Kasumi-1 (cell line): Measurements from ENCODE around the gene JAGN1.
"Not testable (repeated sequence)": the region's sequence is repeated elsewhere in the genome, so short reads cannot be mapped to it uniquely, and the experiment has no call there.

Experiments
- DNase-seq, 2 experiments: peaks; one replicate each; lab custom pipeline; 2025; lab: John Stamatoyannopoulos, UW

The JAGN1 gene

DNA sequence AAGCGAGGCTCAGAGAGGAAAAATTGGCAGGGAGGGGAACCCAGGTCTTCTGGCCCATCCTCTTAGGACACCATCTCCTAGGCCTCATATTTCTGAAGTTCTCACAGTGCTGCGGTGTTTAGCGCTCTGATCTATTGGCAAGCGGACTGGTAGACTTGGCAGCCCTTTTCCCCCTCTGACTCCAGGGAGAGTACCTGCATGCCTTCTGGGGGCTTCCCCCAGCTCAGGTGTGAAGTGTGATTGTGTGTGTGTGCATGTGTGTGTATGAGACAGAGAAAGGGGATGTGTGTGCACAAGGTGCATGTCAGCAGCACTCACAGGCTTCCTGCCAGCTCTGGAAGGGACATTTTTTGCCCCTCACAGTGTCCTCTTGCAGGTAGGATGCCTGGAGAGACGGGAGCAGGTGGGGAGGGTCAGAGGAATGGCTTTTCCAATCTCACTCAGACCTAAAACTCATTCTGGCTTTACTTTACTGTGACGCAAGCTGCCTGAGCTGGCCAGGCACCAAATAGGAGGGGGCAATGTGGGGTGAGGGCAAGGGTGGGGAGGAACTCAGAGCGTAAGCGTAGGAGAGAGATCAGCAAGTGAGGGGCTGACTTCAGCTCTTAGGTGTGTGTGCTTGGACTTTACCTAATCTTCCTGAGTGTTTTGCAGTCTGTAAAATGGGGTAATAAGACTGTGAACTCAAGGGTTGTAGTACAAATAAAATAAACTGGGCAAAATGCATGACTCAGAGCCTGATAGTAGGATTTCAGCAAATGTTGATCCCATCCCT, 8.2 kb downstream of the JAGN1 start:
- no peak for DNase-seq

DNA sequence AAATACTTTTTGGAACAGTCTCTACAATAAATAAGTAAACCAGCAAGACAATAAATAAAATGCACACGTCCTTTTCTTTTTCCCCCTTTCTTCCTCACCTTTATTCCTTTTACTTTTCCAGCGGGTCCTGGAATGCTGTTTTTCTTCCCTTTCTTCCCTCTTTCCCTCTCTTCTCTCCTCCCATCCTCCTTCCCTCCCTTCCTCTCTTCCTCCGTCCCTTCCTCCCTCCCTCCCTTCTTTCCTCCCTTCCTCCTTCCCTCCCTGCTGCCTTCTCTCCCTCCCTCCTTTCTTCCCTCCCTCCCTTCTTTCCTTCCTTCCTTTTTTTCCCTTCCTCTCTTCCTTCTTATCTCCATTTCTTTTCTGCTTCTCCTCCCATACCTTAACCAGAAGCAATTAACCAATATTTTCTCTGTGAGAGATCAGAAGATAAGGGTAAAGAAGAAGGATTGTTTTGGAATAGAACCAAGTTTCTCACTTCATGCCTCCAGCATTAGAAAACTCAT, 8.9 kb downstream of the JAGN1 start:
- DNase-seq = no peak

DNA sequence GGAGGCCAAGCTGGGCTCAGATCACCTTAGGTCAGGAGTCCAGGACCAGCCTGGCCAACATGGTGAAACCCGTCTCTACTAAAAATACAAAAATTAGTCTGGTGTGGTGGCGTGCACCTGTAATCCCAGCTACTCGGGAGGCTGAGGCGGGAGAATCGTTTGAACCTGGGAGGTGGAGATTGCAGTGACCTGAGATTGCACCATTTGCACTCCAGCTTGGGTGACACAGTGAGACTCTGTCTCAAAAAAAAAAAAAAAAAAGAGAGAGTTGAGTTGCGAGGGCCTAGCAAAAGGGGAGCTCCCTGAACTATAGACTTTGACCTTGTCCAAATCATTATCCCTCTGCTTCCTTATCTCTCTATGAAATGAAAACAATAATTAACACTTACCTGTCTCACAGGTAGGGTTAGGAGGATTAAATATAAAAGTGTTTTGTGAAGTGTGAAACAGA, 10.6 kb downstream of the JAGN1 start:
- not testable (repeated sequence) for DNase-seq

- DNase-seq = peak; percentile 92 to 95
Measured at GRCh38 chr3:9901967-9902366, 11.6 kb downstream of the JAGN1 start.

DNA sequence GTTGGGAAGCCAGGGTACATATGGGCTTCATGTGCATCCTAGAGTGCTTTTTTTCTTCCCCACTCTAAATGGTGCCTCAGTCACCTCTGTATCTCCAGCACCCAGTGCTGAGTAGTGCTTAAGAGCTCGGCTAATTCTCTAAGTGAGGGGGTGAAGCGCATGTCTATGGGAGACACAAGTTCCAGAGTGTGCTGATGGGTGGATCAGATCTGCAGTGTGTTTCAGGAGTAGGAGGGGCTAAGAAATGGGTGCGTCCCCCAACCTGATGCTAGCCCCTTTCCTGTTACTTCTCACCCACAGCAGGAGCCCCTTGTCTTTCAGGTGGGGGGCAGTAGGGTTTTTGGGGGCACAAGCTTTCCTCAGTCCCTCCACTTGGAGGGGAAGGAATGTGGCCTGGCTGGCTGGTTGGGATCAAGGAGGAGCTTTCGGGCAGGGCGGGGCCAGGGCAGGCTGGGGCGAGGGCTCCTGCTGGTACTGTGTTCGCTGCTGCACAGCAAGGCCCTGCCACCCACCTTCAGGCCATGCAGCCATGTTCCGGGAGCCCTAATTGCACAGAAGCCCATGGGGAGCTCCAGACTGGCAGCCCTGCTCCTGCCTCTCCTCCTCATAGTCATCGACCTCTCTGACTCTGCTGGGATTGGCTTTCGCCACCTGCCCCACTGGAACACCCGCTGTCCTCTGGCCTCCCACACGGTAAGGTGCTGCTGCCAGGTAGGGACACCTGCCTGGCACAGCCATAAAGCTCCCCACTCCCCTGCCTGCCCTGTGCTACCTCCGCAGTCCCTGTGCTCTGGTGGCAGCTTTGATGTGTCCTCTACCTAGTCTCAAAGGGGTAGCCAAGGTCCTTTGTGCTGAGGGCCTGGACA, 12.2 kb downstream of the JAGN1 start, which contains the start of gene IL17RE:
TSS of gene IL17RE (plus strand) at position 477 of the 866 bp plus-strand sequence. CDS start at position 562, 85 bp downstream.
- peak; percentile 77 to 83 for DNase-seq

DNA sequence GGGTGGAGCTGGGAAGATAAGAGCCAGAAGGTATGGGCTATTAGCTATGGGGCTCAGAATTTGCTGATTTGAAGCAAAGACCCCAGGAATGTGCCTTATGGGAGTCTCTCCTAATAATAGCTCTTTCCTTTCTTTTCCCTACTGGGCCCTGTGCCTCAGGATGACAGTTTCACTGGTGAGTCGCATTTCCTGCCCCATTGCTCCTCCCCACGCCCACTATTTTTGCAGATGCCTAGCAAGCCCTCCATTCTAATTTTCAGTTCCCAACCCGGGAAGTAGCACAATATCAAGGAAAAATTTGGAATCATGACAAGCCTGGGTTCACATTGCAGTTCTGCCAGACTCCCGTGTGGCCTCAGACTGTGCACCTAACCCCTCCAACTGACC, 12.8 kb downstream of the JAGN1 start:
- DNase-seq = peak in 1 of 2 experiments; percentile 28

DNA sequence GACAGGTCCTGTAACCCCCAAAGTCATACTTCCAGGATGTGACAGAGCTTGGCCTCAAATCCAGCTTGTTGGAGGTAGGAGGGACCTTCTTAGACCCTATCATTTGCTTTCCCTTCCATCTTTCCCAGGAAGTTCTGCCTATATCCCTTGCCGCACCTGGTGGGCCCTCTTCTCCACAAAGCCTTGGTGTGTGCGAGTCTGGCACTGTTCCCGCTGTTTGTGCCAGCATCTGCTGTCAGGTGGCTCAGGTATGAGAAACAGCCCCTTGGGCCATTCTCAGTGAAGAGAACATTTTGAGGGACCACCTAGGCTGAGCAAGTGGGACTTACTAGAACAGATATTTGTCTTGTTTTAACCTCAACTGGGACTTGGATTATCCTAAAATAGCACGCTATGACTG, 13.5 kb downstream of the JAGN1 start:
- no peak for DNase-seq

GRCh38 chr3:9906480-9906879, 16.1 kb downstream of the JAGN1 start:
- no peak for DNase-seq

DNA sequence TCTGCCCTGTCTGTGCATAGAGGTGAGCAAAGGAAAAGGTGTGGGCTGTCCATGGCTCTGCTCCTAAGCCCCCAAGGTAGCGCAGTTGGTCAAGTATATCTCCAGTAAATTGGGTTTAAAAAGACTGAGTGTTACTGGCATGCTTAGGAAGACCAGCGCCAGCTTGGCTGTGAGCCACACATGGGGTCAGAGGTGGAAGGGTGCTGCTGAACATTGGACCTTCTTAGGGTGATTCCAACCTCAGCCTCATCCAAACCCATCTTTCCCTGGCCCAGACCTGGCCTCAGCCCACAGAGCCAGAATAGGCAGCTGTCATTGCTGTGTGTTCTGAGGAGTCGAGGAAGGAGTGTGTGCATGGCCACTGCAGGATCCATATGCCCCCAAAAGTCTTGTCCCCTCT, 17.9 kb downstream of the JAGN1 start:
- DNase-seq = no peak

GRCh38 chr3:9909221-9910013, 19.0 kb downstream of the JAGN1 start:
- no peak for DNase-seq

DNA sequence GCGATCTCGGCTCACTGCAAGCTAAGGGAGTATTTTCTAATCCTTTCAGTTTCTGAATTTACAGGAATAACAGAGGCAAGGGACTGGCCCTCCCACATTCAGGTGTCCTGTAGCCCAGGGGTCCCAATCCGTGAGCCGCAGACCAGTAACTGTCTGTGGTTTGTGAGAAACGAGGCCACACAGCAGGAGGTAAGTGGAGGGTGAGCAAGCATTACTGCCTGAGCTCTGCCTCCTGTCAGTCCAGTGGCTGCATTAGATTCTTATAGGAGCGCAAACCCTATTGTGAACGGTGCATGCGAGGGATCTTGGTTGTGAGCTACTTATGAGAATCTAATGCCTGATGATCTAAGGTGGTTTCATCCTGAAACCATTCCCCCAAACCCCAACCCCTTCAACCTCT, 21.5 kb downstream of the JAGN1 start:
- DNase-seq = no peak

GRCh38 chr3:9912294-9912935, 22.0 kb downstream of the JAGN1 start:
- no peak for DNase-seq

DNA sequence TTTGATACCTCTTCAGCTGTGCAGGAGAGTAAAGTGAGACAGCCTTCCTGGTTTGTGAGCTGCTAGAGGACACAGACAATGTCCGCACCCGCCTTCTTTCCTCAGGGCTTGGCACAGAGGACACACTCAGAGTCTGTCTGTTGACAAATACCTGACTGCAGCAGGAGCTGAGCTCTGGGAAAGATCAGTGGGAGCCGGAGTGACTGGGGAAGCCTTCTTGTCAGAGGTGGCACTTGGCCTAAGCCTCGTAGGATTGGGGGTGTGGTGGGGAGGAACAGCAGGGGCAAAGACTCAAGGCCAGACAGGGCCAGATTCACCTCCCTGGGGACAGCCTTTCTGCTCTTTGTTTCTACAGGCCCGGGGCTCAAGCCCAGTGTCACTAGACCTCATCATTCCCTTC, 23.2 kb downstream of the JAGN1 start:
- no peak for DNase-seq

- DNase-seq = no peak
Measured at GRCh38 chr3:9914011-9914410, 23.6 kb downstream of the JAGN1 start.

DNA sequence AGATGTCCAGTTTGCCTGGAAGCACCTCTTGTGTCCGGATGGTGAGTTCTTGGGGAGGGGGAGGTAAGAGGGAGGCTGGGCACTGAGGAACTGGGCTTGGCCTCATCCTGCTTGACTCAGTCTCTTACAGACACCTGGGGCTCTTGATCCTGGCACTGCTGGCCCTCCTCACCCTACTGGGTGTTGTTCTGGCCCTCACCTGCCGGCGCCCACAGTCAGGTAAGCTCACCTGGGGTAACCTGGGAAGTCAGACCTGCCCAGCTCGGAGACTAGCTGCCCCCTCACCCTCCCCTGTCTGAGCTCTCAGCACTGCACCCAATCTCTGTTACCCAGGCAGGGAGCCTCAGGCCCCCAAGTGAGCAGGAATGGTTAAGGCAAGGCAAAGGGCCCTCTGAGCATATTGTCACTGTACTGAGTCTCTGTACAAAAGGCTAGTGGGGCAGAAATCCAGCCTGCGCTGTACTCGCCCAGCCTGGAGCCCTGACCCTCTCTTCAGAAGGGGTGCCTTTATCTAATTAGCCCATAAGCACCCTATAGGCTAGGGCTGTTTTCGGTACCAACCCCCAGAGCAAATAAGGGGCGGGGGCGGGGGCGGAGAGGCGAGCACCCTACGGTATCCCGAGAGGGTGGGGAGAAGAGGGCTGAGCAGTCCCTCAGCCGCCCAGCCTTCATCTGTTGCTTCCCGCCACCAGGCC, 24.3 kb downstream of the JAGN1 start:
- DNase-seq = peak; percentile 71 to 79

DNA sequence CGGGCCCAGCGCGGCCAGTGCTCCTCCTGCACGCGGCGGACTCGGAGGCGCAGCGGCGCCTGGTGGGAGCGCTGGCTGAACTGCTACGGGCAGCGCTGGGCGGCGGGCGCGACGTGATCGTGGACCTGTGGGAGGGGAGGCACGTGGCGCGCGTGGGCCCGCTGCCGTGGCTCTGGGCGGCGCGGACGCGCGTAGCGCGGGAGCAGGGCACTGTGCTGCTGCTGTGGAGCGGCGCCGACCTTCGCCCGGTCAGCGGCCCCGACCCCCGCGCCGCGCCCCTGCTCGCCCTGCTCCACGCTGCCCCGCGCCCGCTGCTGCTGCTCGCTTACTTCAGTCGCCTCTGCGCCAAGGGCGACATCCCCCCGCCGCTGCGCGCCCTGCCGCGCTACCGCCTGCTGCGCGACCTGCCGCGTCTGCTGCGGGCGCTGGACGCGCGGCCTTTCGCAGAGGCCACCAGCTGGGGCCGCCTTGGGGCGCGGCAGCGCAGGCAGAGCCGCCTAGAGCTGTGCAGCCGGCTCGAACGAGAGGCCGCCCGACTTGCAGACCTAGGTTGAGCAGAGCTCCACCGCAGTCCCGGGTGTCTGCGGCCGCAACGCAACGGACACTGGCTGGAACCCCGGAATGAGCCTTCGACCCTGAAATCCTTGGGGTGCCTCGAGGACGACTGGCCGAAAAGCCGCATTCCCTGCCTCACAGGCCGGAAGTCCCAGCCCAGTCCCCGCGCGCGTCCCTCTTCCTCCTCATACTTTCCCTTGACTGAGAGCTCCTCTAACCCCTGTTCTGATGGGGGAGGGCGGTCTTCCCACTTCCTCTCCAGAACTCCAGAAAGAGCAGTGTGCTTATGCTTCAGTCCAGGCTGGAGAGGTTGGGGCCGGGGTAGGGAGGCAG, 25.1 kb downstream of the JAGN1 start:
- DNase-seq = peak; percentile 57 to 62

- DNase-seq = no peak
Measured at GRCh38 chr3:9916346-9916733, 25.9 kb downstream of the JAGN1 start.

DNA sequence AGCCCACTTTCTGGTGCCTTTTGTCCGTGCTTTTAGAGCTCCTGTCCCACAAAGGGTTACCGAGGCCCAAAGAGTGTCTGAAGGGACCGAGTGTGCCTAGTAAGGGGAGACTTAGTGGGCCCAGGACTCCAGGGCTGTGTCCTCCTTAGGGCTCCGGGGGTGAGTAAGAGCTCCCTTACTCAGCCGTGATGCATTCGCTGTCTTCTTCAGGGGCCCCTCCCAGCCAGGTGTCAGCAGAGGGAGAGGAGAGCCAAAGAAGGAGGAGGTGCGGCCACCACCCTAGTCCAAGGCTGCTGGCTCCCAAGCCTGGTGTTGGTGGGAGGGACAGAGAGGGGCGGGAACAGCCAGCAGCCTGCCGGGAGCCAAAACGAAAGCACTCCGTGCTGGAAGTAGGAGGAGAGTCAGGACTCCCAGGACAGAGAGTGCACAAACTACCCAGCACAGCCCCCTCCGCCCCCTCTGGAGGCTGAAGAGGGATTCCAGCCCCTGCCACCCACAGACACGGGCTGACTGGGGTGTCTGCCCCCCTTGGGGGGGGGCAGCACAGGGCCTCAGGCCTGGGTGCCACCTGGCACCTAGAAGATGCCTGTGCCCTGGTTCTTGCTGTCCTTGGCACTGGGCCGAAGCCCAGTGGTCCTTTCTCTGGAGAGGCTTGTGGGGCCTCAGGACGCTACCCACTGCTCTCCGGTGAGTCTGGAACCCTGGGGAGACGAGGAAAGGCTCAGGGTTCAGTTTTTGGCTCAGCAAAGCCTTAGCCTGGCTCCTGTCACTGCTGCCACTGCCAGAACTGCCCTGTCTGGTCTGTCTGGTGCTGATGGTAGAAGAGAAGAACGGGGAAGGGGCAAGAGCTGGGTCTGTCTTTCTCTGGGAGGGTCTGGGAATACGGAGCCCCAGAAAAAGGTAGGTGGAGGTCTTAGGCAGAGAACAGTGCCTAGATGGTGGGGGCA, 26.6 kb downstream of the JAGN1 start, which contains the start of gene IL17RC:
TSS of gene IL17RC (plus strand) at position 365 of the 947 bp plus-strand sequence. CDS start at position 583, 218 bp downstream.
- peak; percentile 87 to 89 for DNase-seq
